Central memory CD8-positive, alpha-beta T cell (primary cell): Measurements from ENCODE around the gene ABHD17B.

Experiments
- ATAC-seq: fragments of 150-1000 bp; cut with Tn5 transposase; replicated peaks from 2 replicates; pipeline ENCODE4 v1.10.0; 2022; ENCODE audit warnings: mild to moderate bottlenecking, moderate FRiP score, moderate number of reproducible peaks; ENCODE audit not compliant: poor library complexity, severe bottlenecking; ENCODE audit errors: extremely low read depth
- DNase-seq, 2 donors: peaks; one replicate each; pipeline ENCODE4 v3.0.0; 2021; ENCODE audit warnings: low spot score in 2 of 2
- H3K27ac Mint-ChIP-seq: one replicate; pipeline ENCODE4 v1.8.0; 2022; ENCODE audit warnings: low read depth, mild to moderate bottlenecking, moderate library complexity, mixed read lengths
- H3K27me3 Mint-ChIP-seq: one replicate; pipeline ENCODE4 v1.8.0; 2022; ENCODE audit warnings: mixed read lengths
- H3K36me3 Mint-ChIP-seq: one replicate; pipeline ENCODE4 v1.8.0; 2022; ENCODE audit warnings: mild to moderate bottlenecking, moderate library complexity, mixed read lengths; ENCODE audit not compliant: insufficient read depth
- H3K4me1 Mint-ChIP-seq: one replicate; pipeline ENCODE4 v1.8.0; 2022; ENCODE audit warnings: mixed read lengths
- H3K4me3 Mint-ChIP-seq: one replicate; pipeline ENCODE4 v1.8.0; 2022; ENCODE audit warnings: mild to moderate bottlenecking, moderate library complexity, mixed read lengths
- H3K9me3 Mint-ChIP-seq: one replicate; pipeline ENCODE4 v1.8.0; 2022; ENCODE audit warnings: mixed read lengths

ABHD17B gene

DNA sequence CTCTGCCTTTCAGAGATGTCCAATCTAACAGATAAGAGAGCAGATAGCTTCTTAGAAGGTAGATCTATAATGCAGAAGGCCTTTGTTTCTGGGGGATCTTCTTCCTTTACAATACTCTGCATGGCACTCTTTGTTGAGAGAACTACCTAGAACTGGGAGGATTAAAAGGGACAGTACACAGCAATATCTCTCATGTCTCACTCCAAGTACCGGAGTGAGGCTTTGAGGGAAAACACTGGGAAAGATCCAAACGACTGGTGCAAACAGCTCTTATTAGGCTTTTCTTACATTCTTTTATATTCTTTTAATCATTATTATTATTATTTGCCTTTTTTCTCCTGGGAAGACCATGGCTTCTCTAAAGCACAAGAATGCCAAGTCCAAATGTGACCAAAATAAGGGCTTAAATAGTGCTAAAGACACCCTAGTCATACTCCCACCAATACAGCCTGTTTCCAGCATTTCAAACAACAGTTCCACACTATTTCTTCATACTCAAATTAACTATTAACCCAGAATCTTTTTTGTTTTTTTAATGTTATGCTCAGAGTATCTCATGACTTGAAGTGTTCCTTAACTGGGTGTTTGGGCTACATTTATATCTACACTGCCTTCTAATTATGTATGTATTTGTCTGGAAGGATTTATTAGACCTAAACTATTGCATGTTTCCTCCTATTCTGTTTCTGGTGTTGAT is 52.7 kb downstream of the ABHD17B start:
- Mint-ChIP-seq H3K36me3 (peaks cover 4% of the 10 kb centered on the region), H3K4me1 (no peaks in the 10 kb centered on the region), H3K4me3 (no peak overlapping the region), H3K27ac (no peak overlapping the region), H3K27me3 (no peaks in the 10 kb centered on the region), H3K9me3 (peaks cover 7% of the 10 kb centered on the region)
- DNase-seq: no peak
- ATAC-seq: no peak

GRCh38 chr9:71857159-71857558 is 53.8 kb downstream of the ABHD17B start:
- DNase-seq: no peak
- Mint-ChIP-seq H3K36me3 (peaks cover 4% of the 10 kb centered on the region), H3K4me1 (no peaks in the 10 kb centered on the region), H3K27ac (no peak overlapping the region), H3K4me3 (no peak overlapping the region), H3K27me3 (no peaks in the 10 kb centered on the region), H3K9me3 (peaks cover 7% of the 10 kb centered on the region)
- ATAC-seq: no peak

GRCh38 chr9:71854811-71855210 is 56.2 kb downstream of the ABHD17B start:
- peaks cover 4% of the 10 kb centered on the region for H3K36me3 Mint-ChIP-seq
- ATAC-seq: no peak
- no peaks in the 10 kb centered on the region for H3K27me3 Mint-ChIP-seq
- H3K27ac Mint-ChIP-seq: no peak overlapping the region
- no peak for DNase-seq
- no peak overlapping the region for H3K4me3 Mint-ChIP-seq
- H3K4me1 Mint-ChIP-seq: no peaks in the 10 kb centered on the region
- no peaks in the 10 kb centered on the region for H3K9me3 Mint-ChIP-seq

GRCh38 chr9:71853084-71853483 is 57.9 kb downstream of the ABHD17B start:
- H3K27me3 Mint-ChIP-seq: no peaks in the 10 kb centered on the region
- DNase-seq (no peak), ATAC-seq (no peak)
- H3K4me1 Mint-ChIP-seq: no peaks in the 10 kb centered on the region
- no peak overlapping the region for H3K4me3 Mint-ChIP-seq
- H3K27ac Mint-ChIP-seq: no peak overlapping the region
- no peaks in the 10 kb centered on the region for H3K36me3 Mint-ChIP-seq
- peaks cover 4% of the 10 kb centered on the region for H3K9me3 Mint-ChIP-seq

DNA sequence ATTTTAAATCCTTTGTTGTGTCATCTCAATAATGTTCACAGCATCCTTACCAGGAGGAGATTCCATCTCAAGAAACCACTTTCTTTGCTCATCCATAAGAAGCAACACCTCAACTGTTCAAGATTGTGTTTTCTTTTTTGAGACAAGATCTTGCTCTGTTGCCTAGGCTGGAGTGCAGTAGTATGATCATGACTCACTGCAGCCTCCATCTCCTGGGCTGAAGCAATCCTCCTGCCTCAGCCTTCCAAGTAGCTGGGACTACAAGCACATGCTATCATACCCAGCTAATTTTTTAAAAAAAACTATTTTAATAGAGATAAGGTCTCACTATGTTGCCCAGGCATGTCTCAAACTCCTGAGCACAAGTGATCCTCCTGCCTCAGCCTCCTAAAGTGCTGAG is 60.0 kb downstream of the ABHD17B start:
- Mint-ChIP-seq H3K4me3 (no peak overlapping the region), H3K27me3 (no peaks in the 10 kb centered on the region), H3K36me3 (no peaks in the 10 kb centered on the region), H3K4me1 (no peaks in the 10 kb centered on the region), H3K9me3 (peaks cover 4% of the 10 kb centered on the region), H3K27ac (no peak overlapping the region)
- DNase-seq: no peak
- no peak for ATAC-seq

DNA sequence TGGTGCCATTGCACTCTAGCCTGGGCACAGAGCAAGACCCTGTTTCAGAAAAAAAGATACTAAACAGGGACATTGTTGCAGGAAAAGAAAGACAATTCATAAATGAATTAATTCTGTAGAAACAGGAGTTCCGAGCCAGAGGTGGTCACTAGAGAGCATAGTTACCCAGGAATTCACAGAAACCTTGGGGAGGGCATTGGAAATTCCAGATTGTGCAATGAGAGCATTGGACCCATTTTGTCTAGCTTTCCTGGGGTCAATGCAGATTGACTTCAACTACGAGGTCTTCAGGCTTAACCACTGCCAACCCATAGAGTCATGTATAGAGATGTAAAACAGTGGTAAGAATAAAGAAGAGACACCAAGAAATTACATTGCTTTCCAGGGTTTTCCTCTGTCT is 63.1 kb downstream of the ABHD17B start:
- DNase-seq: no peak
- H3K27me3 Mint-ChIP-seq: no peaks in the 10 kb centered on the region

DNA sequence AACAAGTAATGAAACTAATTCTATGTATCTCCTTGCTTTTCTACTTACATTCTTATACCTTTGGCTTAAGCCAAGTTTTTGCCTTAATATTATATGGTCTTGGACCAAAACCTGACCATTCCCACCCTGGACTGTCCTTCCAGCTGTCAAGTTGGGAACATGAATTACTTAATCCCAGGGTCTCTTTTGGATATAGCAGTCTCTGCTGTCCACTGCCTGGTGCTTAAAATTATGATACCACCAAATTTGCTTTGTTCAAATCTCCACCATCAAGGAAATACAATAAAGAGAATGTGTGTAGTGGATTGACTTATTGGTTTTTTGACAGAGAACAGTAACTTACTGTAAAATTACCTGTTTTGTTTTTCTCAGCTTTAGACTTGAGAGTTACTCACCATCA is 66.2 kb downstream of the ABHD17B start:
- H3K27ac Mint-ChIP-seq: no peak overlapping the region

More for the DNA sequence above, 63.1 kb downstream of the ABHD17B start:
- H3K4me3 Mint-ChIP-seq: no peak overlapping the region
- peaks cover 4% of the 10 kb centered on the region for H3K9me3 Mint-ChIP-seq
- no peak for ATAC-seq
- no peaks in the 10 kb centered on the region for H3K36me3 Mint-ChIP-seq
- no peaks in the 10 kb centered on the region for H3K4me1 Mint-ChIP-seq
- no peak overlapping the region for H3K27ac Mint-ChIP-seq

DNA sequence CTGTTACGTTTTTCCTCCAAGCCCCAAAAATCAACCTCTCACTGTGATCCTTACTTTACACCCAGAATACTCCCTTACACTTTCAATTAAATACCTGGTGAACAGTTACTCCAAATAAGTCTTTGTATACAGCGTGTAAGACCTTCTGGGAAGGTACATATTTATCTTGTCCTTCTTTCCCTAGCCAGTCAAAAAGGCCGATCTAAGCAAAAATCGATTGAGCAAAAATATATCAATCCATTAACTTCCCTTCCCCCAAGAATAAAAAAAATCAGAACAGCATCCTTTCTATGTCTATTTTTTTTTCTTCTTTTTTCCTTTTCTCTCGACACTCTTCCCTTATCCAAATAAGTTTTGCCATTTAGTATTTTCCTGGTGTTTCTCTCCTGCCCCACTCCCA is 71.3 kb downstream of the ABHD17B start:
- DNase-seq (no peak), ATAC-seq (no peak)
- no peaks in the 10 kb centered on the region for H3K27me3 Mint-ChIP-seq
- no peak overlapping the region for H3K27ac Mint-ChIP-seq
- H3K4me3 Mint-ChIP-seq: no peak overlapping the region
- no peaks in the 10 kb centered on the region for H3K9me3 Mint-ChIP-seq
- no peaks in the 10 kb centered on the region for H3K4me1 Mint-ChIP-seq
- H3K36me3 Mint-ChIP-seq: no peaks in the 10 kb centered on the region

More for the DNA sequence above, 66.2 kb downstream of the ABHD17B start:
- DNase-seq (no peak), ATAC-seq (no peak)
- H3K9me3 Mint-ChIP-seq: peaks cover 4% of the 10 kb centered on the region
- no peaks in the 10 kb centered on the region for H3K27me3 Mint-ChIP-seq
- no peak overlapping the region for H3K4me3 Mint-ChIP-seq
- no peaks in the 10 kb centered on the region for H3K4me1 Mint-ChIP-seq
- H3K36me3 Mint-ChIP-seq: no peaks in the 10 kb centered on the region

- Mint-ChIP-seq H3K27me3 (no peaks in the 10 kb centered on the region), H3K27ac (peak overlapping the region; percentile 78), H3K36me3 (no peaks in the 10 kb centered on the region), H3K4me1 (no peaks in the 10 kb centered on the region), H3K4me3 (no peak overlapping the region), H3K9me3 (no peaks in the 10 kb centered on the region)
- no peak for ATAC-seq
- no peak for DNase-seq
Observed at GRCh38 chr9:71835596-71835995, 75.4 kb downstream of the ABHD17B start.

- H3K9me3 Mint-ChIP-seq: no peaks in the 10 kb centered on the region
- H3K36me3 Mint-ChIP-seq: no peaks in the 10 kb centered on the region
- no peaks in the 10 kb centered on the region for H3K27me3 Mint-ChIP-seq
- no peak overlapping the region for H3K4me3 Mint-ChIP-seq
- H3K27ac Mint-ChIP-seq: no peak overlapping the region
- no peak for DNase-seq
- no peaks in the 10 kb centered on the region for H3K4me1 Mint-ChIP-seq
- no peak for ATAC-seq
Observed at GRCh38 chr9:71830929-71831328, 80.1 kb downstream of the ABHD17B start.

- ATAC-seq: no peak
- no peak for DNase-seq
- Mint-ChIP-seq H3K4me1 (no peaks in the 10 kb centered on the region), H3K9me3 (no peaks in the 10 kb centered on the region), H3K36me3 (no peaks in the 10 kb centered on the region), H3K27ac (no peak overlapping the region), H3K4me3 (no peak overlapping the region), H3K27me3 (no peaks in the 10 kb centered on the region)
Observed at GRCh38 chr9:71830153-71830552, 80.8 kb downstream of the ABHD17B start.

DNA sequence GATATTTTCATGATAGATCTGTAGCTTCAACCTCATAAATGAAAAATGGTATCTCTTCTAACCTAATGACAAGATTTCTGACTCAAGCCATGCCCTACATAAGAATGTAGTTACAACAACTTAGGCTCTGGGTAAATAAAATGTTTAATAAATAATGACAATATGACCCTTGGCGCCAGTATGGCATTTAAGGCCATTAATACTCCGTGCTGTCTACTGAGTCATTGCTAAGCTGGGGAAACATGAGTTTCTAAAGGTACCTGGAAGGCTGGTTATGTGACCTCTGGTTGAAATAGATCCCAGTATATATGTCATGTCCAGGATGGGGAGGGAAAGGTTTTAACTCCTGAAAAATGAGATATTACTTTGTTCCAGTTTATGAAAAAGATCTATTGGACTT is 84.7 kb downstream of the ABHD17B start:
- Mint-ChIP-seq H3K9me3 (no peaks in the 10 kb centered on the region), H3K27me3 (no peaks in the 10 kb centered on the region), H3K4me3 (no peak overlapping the region), H3K36me3 (no peaks in the 10 kb centered on the region), H3K4me1 (no peaks in the 10 kb centered on the region), H3K27ac (no peak overlapping the region)
- no peak for DNase-seq
- no peak for ATAC-seq

- Mint-ChIP-seq H3K27me3 (no peaks in the 10 kb centered on the region), H3K27ac (no peak overlapping the region), H3K4me1 (no peaks in the 10 kb centered on the region), H3K9me3 (no peaks in the 10 kb centered on the region), H3K36me3 (no peaks in the 10 kb centered on the region), H3K4me3 (no peak overlapping the region)
- DNase-seq (no peak), ATAC-seq (no peak)
Observed at GRCh38 chr9:71824257-71824656, 86.7 kb downstream of the ABHD17B start.
